Measurements from ENCODE around the gene JADE1.
A peak's percentile ranks its signal among the peaks of the same experiment; 100 is the strongest.

JADE1 gene

DNA sequence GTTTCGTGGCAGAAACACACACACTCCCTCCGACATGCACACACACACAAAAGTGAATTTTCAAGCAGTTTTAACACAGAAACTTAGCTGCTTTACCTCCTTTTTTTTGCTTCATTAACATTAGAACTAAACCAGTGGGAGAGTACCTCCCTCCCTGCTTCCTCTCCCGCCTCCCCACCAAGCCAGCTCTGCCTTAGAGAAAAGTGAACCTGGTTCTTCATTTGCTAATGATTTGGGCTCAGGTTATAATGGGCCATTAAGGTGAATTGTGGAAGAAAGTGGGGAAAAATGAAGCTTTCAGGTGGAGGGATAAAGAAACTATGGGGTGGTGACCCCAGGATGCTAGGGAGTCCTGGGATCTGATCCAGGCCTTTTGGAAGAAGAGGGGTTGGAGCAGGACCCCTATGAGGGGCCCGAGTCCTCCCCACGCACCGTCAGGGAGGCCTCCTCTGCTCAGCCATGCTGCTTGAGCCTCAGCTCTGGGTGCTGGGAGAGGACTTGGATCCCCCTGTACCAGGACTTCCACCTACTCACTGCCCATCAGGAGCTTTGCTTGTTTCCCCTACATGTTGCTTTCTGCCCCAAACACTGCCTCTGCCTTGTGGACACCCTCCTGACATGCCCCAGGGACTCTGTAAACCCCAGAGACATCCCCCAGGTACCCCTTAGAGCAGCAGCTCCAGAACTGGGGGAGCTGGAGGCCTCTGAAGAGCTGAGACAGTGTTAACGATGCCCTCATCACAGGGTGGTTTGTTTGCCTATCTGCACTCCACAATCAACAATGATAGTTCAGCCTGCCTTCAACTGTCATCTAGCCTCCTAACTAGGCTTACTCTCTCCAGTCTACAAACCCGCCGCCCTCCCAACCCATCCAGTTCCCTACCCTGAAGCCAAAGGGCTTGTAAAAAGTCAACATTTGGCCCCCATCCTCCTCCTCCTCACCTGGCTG lies 6.5 kb upstream of the JADE1 start:
- TF ChIP-seq, protein P1, sequence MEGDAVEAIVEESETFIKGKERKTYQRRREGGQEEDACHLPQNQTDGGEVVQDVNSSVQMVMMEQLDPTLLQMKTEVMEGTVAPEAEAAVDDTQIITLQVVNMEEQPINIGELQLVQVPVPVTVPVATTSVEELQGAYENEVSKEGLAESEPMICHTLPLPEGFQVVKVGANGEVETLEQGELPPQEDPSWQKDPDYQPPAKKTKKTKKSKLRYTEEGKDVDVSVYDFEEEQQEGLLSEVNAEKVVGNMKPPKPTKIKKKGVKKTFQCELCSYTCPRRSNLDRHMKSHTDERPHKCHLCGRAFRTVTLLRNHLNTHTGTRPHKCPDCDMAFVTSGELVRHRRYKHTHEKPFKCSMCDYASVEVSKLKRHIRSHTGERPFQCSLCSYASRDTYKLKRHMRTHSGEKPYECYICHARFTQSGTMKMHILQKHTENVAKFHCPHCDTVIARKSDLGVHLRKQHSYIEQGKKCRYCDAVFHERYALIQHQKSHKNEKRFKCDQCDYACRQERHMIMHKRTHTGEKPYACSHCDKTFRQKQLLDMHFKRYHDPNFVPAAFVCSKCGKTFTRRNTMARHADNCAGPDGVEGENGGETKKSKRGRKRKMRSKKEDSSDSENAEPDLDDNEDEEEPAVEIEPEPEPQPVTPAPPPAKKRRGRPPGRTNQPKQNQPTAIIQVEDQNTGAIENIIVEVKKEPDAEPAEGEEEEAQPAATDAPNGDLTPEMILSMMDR (conservative IDR thresholded peaks at IDR 0.05; ENCODE audit: low read depth, low read length) = no peak
- peaks cover 41% of the 10 kb centered on the region for H3K4me1 ChIP-seq (ENCODE audit: low read depth, poor library complexity, severe bottlenecking)
- H3K4me3 ChIP-seq (IDR thresholded peaks at IDR 0.05; ENCODE audit: insufficient read depth, low read depth, low read length) = no peak overlapping the region
- H2AFZ ChIP-seq (ENCODE audit: low read depth) = peak overlapping the region; percentile 78
- H3K4me2 ChIP-seq = peak overlapping the region; percentile 95
- H3K27ac ChIP-seq = peak overlapping the region; percentile 90
- no peaks in the 10 kb centered on the region for H3K36me3 ChIP-seq (ENCODE audit: insufficient read depth)
- H4K20me1 ChIP-seq (ENCODE audit: insufficient read depth) = no peaks in the 10 kb centered on the region
- H3K9ac ChIP-seq = peak overlapping the region; percentile 57; the same call in 1 of the 2 replicates
- no peaks in the 10 kb centered on the region for H3K27me3 ChIP-seq (ENCODE audit: insufficient read depth, low read depth)
- no peaks in the 10 kb centered on the region for H3K79me2 ChIP-seq (ENCODE audit: insufficient read depth, low read depth)

DNA sequence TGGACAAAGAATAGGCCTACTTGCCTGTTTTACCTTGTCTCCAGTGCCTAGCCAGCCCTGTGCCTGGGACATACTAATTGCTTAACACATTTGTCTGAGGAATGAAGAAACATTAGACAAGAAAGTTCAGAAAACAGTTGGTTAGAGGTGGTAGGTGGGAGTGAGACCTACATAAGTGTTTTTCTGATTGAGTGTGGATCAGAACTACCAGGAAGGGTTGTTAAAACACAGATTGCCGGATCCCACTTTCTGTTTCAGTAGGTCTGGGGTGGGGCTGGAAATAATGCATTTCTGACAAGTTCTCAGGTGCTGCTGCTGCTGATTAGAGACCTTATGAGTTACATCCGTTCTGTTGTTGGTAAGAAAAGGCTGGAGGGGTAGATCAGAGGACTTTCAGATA lies 5.7 kb upstream of the JADE1 start:
- peak overlapping the region; percentile 57; the same call in 1 of the 2 replicates for H3K9ac ChIP-seq
- no peaks in the 10 kb centered on the region for H3K79me2 ChIP-seq (ENCODE audit: insufficient read depth, low read depth)
- no peaks in the 10 kb centered on the region for H3K36me3 ChIP-seq (ENCODE audit: insufficient read depth)
- H3K4me1 ChIP-seq (ENCODE audit: low read depth, poor library complexity, severe bottlenecking) = peaks cover 43% of the 10 kb centered on the region
- no peaks in the 10 kb centered on the region for H4K20me1 ChIP-seq (ENCODE audit: insufficient read depth)
- TF ChIP-seq, protein P1 (conservative IDR thresholded peaks at IDR 0.05; ENCODE audit: low read depth, low read length) = no peak
- H3K27ac ChIP-seq = peak overlapping the region; percentile 90
- no peak overlapping the region for H3K4me3 ChIP-seq (IDR thresholded peaks at IDR 0.05; ENCODE audit: insufficient read depth, low read depth, low read length)
- peak overlapping the region; percentile 78 for H2AFZ ChIP-seq (ENCODE audit: low read depth)
- H3K27me3 ChIP-seq (ENCODE audit: insufficient read depth, low read depth) = no peaks in the 10 kb centered on the region
- H3K4me2 ChIP-seq = peak overlapping the region; percentile 95

DNA sequence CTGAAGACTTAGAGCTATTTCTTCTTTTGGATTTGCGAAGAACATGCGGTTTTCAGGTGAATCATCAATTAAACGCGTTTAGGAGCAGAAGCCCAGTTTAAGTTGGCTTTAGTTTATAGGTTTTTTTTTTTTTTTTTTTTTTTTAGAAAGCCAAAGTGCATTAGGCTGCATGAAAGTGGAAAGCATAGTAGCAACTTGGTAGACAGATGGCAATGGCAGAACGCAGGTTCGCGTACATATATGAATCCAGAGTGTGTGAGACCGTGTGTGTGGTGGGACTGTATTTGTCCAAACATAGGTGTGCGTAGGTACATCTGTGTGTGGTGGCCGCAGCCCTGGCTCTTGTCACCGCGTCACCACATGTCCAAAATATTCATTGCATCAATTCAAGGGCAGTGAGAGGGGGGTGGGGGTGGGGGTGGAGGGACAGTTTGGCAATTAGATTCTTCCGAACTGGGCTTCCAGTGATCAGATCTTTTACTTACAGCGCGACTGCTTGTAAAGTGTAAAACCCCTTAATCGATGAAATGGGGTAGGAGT lies 901 bp downstream of the JADE1 start:
- Histone ChIP-seq H2AFZ (ENCODE audit: low read depth) (peak overlapping the region; percentile 39), H3K27ac (peak overlapping the region; percentile 100), H3K9ac (peak overlapping the region; percentile 100), H3K4me3 (IDR thresholded peaks at IDR 0.05; ENCODE audit: insufficient read depth, low read depth, low read length) (no peak overlapping the region), H3K4me1 (ENCODE audit: low read depth, poor library complexity, severe bottlenecking) (peaks cover 26% of the 10 kb centered on the region), H3K79me2 (ENCODE audit: insufficient read depth, low read depth) (peaks cover 46% of the 10 kb centered on the region), H3K27me3 (ENCODE audit: insufficient read depth, low read depth) (no peaks in the 10 kb centered on the region), H3K36me3 (ENCODE audit: insufficient read depth) (no peaks in the 10 kb centered on the region), H3K4me2 (peak overlapping the region; percentile 93), H4K20me1 (ENCODE audit: insufficient read depth) (peaks cover 7% of the 10 kb centered on the region)
- TF ChIP-seq, protein P1 (conservative IDR thresholded peaks at IDR 0.05; ENCODE audit: low read depth, low read length) = 0 out of 2 replicates have a peak, but pooled peaks have one; percentile 14

DNA sequence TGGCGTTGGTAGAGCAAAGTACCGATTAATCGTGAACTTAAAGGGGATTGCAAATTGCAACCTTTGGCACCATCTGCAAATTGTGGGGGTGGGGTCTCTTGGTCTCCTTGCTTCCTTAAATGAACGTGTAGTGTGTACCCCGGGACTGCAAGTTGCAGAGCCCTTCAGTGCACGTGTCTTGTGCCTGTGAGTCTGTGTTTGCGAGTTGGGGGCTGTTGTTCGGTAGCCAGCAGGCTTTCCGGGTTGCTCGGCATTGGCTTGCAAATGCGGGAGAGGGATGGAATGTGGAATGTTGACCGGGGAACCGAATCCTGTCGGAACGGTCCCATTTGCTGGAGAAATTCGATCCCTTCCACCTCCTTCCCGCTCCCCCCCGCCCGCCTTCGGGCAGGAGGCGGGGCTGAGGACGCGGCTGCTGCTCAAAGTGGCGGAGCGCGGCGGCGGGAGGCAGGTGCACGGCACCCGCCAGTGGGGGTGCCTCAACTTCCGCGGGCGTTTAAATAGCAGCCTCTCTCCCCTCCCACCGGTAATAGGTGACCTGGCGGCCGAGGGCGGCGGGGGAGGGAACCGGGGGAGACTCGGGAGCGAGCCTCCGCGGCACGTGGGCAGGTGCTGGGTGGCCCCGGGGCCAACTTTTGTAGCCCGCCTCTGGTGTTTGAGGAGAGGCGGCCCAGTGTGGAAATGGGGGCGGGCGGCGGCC lies 1.5 kb downstream of the JADE1 start:
- H3K27ac ChIP-seq = peak overlapping the region; percentile 100
- peaks cover 53% of the 10 kb centered on the region for H3K79me2 ChIP-seq (ENCODE audit: insufficient read depth, low read depth)
- H3K4me2 ChIP-seq = peak overlapping the region; percentile 93; the same call in 1 of the 2 replicates
- H3K9ac ChIP-seq = peak overlapping the region; percentile 100
- TF ChIP-seq, protein P1 (conservative IDR thresholded peaks at IDR 0.05; ENCODE audit: low read depth, low read length) = no peak
- H3K36me3 ChIP-seq (ENCODE audit: insufficient read depth) = no peaks in the 10 kb centered on the region
- no peaks in the 10 kb centered on the region for H3K27me3 ChIP-seq (ENCODE audit: insufficient read depth, low read depth)
- no peak overlapping the region for H3K4me3 ChIP-seq (IDR thresholded peaks at IDR 0.05; ENCODE audit: insufficient read depth, low read depth, low read length)
- H4K20me1 ChIP-seq (ENCODE audit: insufficient read depth) = peaks cover 13% of the 10 kb centered on the region
- peak overlapping the region; percentile 23; the same call in 1 of the 2 replicates for H2AFZ ChIP-seq (ENCODE audit: low read depth)
- H3K4me1 ChIP-seq (ENCODE audit: low read depth, poor library complexity, severe bottlenecking) = peaks cover 32% of the 10 kb centered on the region
